NCI-H2107 treated with DMSO at 0.1 percent for 48 hours (cell line): ENCODE measurements around the gene CACNA1C.

ENCODE experiments used
- DNase-seq: peaks from one replicate; lab custom pipeline; 2025; ENCODE audit not compliant: unreplicated experiment; lab: John Stamatoyannopoulos, UW

CACNA1C gene

DNA sequence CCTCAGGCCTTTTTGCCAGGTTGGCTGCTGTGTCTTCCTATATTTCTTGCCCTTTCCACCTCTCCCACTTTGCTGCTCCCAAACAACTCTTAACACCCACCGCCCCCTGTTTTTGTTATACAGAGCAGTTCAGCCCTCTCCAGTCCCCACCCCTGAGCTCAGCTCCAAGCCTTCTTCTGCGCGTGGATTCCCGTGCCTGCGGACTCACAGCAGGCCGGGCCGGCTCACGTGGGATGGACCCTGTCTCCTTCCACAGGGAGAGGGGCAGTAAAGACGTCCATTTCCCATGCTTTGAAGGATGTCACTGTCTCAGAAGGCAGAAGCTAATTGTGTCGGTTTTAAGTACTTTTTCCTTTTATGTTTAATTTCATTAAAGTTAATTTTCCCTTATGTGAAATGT is 139.4 kb downstream of the CACNA1C start:
- no peak for DNase-seq

DNA sequence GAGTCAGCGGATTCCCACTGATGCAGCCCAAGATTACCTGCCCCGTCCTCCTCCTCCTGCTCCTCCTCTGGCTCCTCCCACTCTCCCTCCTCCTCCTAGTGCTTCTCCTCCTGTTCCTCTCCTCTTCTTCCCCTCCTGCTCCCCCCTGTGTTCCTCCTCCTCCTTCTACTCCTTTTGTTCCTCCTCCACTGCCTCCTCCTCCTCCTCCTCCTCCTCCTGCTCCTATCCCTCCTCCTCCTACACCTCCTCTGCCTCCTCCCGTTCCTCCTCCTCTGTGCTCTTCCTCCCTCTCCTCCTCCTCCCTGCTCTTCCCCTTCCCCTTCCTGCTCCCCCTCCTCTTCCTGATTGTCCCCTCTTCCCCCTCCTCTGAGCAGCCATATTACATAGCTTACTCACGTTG is 141.3 kb downstream of the CACNA1C start:
- no peak for DNase-seq

DNA sequence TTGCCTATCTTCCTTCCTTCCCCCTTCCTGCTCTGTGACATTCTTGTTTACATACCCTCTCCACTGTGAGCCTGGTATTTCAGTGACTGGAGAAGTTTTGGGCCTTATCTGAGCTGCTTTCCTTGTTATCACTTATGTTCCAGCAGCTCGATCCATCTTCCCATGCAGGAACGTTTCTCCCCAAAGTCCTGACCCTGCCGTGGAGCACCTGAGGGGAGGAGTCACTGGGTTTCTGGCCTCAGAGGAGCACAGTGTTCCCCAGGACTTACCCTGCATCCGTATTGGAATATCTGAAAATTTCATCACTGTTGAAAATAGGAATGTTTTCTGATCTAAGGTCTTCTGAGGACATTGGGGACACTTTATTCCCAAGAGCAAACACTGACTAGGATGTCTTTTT is 141.8 kb downstream of the CACNA1C start:
- no peak for DNase-seq

DNA sequence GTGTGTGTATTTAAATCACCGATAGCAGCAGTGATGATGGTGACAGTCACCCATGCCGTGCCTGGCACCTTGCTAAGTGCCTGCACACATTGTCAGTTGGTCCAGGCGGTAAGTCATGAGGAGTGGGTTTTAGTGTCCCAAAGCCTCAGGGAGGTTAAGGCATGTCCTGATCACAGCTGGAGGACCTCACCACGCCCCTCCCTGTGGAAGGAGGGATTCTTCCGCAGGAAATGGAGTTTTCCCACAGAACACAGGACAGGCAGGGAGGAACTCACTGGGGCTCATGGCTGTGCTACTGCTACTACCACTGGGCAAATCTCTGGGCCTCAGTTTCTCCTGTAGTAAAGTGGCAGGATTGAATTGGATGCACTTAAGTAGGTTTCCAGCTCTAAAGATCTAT is 142.3 kb downstream of the CACNA1C start:
- DNase-seq = no peak

DNA sequence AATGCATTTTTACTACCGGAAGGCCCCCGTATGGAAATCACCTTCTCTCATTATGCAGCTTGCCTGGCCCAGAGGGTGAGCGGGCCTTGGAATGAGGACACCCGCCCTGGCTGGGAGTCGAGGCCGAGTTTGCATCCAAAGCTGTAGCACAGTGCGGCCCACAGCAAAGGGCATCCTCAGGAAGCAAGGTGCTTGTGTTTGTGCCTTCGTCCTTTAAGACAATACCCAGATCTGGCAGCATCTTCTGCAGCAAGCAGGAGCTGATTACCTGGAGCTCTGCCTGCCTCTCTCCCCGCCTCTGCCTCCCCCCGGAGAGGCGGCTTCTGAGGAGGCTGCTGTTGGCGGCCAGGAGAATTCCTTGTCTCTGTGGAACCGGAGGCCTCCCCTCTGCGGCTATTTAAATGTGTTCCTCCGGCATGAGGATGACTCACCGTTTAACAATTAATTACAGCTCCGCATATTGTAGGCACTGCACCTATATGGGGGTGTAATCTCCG is 145.3 kb downstream of the CACNA1C start:
- no peak for DNase-seq

DNA sequence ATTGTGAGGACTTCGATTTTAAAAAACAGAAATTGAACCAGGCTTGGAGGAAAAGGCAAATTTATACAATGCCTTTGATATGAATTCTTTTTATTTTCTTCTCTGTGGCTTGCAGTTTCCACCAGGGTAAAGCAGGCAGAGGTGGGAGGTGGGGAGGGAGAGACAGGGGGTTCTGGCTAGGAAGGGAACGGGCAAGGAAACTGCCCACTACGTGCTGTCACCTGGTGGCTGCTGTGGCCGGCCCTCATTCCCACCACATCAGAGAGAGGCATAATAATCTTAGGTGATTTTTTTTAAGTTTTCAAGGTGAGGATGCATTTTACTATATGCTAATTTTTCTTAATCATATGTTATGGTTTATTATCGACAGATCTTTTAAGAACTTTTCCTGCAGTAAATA is 145.8 kb downstream of the CACNA1C start:
- no peak for DNase-seq

DNA sequence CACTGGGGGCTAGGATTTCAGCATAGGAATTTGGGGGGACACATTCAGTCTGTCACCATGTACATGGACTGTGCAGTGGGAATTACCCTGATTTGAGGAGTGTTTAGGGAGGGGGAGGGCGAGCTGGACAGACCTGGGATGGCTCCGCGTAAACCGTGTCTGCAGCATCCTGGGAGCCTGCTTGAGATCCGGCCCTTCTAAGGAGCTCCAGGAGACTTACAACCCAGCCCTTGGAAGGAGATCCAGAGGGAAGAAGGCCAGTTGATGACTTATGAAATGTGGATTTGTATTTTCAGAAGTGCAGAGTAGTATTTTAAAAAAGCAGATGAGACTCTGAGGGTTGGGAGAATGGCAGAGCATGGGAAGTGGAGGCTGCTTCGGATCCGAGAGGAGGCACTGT is 153.2 kb downstream of the CACNA1C start:
- no peak for DNase-seq

DNA sequence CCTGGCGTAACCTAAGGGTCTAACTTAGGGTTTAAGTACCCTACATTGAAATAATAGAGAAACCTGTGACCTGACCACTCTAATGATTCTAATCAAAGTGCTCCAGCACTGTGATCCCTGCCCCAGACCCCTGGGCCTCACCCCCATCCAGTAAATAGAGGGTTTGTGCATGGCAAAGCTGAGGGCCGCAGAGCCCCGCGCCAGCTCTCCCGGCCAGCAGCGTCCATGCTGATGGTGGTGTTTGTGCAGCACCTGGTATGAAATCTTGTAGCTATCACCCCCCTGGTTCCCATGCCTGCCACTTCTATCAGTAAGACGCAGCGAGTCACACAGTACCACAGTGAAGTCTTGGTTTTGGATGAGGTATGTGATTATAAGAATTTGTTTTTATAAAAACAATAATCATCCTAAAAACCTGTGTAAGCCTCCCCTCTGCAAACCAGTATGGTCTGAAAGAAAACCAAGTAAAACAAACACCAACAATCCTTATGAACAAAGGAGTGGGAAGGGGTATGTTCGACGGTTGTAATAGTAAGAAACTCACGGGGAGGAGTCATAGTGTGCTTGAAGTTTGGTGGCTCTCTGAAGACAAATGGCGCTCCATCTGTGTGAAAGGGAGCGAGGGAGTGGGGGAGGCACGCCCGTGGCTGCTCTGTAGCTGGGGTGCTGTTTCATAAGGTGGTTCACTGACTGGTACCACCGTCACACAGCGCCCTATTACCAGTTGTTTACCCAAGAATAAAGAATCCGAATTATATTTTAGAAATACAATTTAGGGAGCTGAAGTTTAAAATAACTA is 156.2 kb downstream of the CACNA1C start:
- DNase-seq = no peak

DNA sequence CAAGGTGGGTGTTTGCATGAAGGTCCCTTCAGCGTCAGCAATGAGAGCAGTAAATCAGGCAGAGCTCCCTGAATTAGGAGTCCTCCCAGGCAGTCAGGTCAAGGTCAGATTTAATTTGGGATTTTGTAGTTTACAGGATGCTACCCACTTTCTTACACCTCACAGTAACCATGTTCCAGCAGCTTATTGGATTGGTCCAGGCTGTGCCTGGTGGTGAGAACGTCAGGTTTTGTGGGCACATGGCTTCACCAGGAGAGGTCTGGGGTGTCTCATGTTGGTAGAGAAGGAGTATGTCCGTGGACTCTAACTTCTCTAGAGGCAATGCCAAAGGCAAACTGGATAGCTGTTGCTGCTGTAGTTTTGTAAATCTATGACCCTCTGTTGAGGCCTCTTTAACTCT is 158.3 kb downstream of the CACNA1C start:
- DNase-seq = no peak

DNA sequence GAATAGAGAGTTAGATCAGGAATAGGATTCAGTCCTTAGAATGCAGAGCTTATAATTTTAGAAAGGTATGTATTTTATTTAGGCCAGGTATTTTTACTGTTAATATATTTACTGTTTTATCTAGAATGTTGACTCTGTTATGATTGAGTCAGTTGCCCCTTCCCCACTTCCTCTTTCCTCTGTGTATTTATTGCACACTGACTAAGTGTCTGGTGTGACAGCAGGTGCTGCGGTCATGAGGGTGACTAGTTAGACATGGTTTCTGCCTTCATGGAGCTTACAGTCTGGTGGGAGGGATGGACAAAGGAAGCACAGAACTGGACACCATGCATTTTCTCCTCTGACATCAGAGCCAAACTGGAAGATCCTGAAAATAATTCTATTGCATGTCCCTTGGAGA is 159.8 kb downstream of the CACNA1C start:
- no peak for DNase-seq

DNA sequence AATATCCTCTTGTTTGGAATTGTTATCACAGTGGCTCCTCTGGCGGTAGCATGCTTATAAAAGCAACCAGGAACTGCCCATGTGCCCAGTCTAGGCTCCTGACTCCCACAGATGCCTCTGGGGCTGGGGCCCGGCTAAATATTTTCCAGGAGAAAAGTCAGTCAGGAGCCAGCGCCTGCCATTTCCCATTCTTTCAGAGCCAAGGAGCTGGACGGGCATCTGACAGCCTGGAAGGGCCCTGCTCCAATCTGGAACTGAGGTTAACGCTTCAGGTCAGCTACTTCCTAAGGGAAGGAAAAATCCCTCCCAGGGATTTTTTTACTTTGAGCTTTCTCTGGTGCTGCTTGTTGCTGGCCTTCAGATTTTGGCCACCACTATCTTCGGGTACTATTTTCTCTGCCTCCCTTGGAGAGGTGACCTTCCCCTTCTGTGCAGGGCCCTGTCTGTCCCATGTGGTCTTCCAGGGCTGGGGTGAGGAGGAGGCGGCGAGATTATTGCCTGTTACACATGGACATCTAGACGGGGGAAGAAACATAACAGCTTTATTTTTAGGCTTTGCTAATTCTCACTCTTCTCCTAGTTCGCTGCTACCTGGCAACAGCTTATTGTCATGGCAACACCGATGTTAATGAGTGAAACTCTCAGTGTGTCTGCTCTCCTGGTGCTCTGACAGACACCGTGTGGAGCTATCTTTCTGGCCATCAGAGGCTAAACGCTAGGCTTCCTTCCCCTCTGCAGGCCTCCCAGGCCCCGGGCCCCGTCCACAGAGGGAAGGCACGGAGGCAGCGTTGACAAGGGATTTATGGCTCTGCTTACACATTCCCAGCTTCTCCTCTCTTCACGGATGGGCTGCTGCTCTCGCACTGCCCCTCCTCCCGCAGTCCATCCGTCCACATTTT is 160.4 kb downstream of the CACNA1C start:
- DNase-seq = no peak

DNA sequence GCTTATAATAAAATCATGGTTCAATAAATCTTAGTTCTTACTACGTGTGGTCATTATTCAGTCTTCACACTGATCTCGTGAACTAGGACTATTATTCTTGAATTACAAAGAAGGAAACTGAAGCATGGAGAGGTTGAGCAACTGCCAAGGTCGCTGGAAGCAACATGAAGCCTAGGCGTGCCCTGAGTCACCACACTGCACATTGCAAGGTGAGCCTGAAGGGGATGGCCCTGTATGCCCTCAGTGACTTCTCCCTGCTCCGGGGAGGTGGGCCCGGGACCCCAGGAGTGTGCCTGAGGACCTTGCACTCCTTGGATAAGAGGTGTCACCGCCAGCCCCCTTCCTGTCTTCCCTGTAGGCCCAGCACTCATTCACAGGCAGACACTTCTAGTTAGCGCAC is 161.6 kb downstream of the CACNA1C start:
- no peak for DNase-seq

DNA sequence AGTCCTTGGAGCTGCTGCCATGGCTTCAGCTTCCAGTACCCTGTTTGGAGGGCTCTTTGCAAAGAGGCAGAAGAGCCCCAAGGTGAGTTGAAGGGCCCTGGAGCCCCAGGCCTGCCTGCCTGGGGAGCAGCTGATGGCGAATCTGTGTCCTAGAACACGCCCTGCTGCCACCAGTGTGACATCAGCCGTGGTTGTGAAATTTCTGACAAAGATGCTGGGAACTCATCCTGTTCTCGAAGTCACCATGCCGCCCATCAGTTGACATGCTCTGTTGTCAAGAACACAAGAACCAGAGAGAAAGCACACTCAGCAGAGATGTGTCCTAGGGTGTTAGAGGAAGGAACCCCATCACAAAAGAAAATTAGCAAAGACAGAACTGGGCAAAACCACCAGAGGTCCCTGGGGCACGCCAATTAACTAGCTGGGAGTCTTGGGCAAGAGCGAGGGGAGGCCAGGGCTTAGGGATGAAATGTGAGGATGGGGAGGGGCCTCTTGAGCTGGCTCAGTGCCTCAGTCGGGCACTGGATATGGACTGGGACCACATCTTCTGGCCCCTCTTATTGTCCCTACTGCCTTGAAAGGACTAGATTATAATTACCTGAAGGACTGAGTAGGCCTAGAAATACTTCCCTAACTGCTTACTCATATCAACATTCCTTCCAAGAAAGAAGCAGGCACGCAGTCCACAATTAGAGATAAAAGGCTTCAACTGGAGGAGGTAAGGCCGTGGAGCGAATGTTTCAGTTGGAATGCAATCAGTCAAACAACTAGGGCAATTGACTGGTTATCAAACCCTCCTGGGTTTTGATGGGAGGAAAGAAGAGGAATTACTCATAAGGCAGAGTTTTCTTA is 163.1 kb downstream of the CACNA1C start:
- no peak for DNase-seq

DNA sequence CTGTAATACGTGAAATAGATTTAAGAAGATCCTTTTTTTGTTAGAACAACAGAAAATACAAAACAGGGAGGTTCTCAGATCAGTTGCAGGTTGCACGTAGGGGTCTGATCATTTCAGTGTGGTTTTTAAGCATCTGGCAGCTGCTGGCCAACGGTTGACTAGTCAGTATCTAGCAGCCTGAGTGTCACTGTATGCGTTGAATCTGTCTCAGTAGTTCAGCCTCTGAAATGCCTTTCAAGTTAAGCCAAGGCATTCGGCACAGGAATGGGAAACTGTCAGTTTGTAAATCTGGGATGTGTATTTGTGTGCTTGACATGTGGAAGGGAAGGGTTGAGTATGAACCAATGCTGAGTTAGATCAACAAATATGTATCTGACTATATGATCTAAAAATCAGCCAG is 165.9 kb downstream of the CACNA1C start:
- DNase-seq = no peak

DNA sequence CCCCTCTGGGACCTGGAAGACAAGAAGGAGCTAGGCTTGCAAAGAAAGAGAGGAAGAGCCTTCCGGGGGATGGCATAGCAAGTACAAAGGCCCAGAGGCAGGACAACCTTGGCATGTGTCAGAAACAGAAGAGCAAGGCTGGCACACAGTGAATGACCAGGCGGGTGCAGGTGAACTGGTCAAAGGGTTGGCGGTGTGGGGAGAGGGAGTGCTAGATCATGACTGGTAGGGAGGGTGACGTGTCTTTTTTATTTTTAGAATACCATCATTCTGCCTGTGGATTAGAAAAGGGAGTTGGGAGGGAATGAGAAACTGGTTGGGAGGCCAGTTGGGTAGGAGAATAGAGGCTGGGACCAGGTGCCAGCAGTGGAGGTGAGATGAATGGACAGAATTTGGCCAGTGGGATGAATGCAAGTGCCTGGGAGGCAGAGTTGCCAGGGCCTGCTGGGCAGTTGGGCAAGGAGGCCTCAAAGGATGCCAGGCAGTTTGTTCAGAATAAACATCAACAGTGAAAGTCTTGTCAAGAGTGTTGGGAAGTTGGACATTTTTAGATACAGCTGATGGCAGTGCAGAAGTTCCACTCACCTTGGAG is 168.3 kb downstream of the CACNA1C start:
- DNase-seq = no peak

DNA sequence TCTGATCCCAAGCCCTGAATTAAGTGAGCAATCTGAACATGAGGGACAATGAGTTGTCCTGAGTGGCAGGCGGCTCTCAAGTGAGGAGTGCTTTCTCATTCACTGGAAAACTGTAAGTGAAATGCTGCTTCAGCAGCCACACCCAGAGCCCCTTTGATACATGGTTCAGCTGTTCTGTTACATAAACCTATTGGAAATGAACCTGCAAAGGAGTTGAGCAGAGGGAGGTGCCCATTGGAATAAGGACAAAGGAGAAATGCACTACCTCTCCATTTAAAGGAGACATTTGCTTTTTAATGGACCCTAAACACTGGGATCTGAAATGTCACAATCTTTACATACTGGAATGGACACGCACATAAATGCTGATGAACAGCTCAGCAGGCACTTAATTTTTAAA is 169.9 kb downstream of the CACNA1C start:
- DNase-seq = no peak

DNA sequence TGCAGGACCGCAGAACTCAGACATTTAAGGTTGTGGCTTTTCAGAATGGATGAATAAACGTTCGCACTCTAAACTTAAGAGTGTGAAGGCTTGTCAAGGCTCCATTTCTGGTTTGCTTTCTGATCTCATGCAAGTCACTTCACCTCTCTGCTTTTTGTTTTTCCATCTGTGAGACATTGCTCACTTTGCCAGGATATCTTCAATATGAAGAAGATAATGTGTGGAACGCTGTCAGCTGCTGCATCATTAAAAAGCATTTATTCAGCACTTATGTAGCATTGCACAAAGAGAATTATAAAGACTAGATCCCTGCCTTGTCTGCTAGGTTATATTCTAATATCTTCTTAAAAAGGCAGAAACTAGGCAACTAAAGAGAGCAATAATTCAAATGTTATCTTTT is 172.2 kb downstream of the CACNA1C start:
- no peak for DNase-seq

DNA sequence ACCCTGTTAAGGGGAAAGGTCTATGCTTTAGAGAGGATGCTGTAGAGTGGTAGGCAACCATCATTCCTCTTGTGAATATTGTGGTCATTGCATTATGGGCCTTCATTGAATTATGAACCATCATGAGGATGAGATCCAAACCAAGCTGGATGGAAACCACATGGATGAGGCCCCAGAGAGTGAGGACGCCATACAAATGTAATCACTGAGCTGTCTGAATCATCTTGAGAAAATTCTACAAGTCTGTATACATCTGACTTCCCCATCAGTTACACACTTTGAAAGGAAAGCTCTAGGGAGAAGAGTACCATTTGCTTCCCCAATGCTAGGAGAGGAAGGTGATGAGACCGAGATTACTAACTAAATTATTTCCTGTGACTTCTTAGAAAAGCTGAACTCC is 172.9 kb downstream of the CACNA1C start:
- no peak for DNase-seq

DNA sequence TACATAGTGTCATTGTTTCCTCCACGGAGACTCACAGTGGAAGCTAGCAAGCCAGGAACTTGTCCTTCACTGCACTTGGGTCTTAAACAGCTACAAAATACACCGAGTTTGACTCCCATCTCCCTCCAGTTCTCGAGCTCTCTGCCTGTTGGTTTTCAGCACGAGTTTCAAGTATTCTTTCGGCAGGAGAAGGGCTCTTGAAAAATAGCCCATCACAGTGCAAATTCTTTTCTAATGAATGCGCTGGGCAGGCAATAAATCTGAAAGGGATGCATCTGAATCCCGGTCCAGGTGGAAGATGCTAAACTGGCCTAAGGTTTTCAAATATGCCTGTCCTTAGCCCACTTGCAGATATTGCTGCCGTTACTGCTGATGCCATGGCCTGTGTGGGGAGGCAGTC is 173.9 kb downstream of the CACNA1C start:
- no peak for DNase-seq

DNA sequence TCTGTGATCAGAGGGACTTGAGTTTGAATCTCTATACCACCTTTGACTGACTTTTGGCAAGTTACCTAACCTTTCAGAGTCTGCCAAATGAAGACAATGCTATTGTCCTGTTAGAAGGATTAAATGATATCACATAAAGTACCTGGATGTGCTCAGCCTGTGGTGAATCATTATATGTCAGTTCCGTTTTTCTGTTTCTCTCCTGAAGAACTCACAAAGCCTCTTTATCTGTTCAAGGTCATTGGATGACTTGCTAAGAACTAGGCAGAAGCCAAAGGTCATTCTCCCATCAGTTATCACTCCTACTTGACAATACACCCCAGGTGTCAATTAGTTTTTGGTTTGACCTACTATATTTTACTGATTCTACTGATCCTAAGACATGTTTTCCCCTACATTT is 174.6 kb downstream of the CACNA1C start:
- DNase-seq = no peak

DNA sequence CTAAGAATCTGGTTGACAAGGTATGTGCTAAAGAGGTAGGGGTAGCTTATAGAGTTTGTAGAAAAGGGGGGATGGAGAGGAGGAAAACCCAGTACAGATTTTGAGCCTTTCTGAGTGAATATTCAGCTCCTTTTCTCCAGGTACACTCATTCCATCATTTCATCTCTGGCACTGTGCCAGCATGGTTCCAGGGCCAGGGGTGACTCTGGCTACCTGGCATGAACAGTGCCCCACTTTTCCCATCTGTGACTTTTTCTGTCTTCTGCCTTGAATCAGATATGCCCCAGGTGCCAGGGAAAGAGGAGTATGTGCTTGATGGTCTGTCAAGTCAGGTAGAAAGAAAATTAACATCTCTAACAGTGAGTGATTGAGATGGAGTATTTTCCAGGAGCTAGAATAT is 175.7 kb downstream of the CACNA1C start:
- DNase-seq = no peak
